ENCODE measurements around the gene FOXN3. TPM values are rescaled to one million over a fixed set of nuclear protein-coding genes. Genes with fewer than 3 reads are reported as not detected.
A peak's percentile ranks its signal among the peaks of the same experiment; 100 is the strongest.

The FOXN3 gene
- total RNA-seq, 1 experiment from 2014 or later = 13.8 TPM

GRCh38 chr14:89188492-89188891 is 228.5 kb downstream of the FOXN3 start:
- no peaks in the 10 kb centered on the region for H4K20me1 ChIP-seq (ENCODE audit: insufficient read depth, low read depth, low read length)
- DNase-seq = no peak
- H3K36me3 ChIP-seq (ENCODE audit: insufficient read depth, low read length) = no peaks in the 10 kb centered on the region
- no peak overlapping the region for H3K4me2 ChIP-seq (ENCODE audit: low read depth, low read length, poor library complexity, severe bottlenecking)
- no peaks in the 10 kb centered on the region for H3K79me2 ChIP-seq (ENCODE audit: low read length)
- H3K9me3 ChIP-seq (ENCODE audit: low read length) = no peaks in the 10 kb centered on the region
- no peaks in the 10 kb centered on the region for H3K9me2 ChIP-seq (replicated peaks; ENCODE audit: insufficient read depth, low read length)
- no peaks in the 10 kb centered on the region for H3K27me3 ChIP-seq (ENCODE audit: low read length)
- H2AFZ ChIP-seq (ENCODE audit: low read length) = no peak overlapping the region
- H3K9ac ChIP-seq (ENCODE audit: low read length) = no peak overlapping the region
- H3K4me3 ChIP-seq (ENCODE audit: low read length) = no peak overlapping the region
- no peak overlapping the region for H3K27ac ChIP-seq (ENCODE audit: low read length)
- peaks cover 16% of the 10 kb centered on the region for H3K4me1 ChIP-seq (ENCODE audit: low read length)

DNA sequence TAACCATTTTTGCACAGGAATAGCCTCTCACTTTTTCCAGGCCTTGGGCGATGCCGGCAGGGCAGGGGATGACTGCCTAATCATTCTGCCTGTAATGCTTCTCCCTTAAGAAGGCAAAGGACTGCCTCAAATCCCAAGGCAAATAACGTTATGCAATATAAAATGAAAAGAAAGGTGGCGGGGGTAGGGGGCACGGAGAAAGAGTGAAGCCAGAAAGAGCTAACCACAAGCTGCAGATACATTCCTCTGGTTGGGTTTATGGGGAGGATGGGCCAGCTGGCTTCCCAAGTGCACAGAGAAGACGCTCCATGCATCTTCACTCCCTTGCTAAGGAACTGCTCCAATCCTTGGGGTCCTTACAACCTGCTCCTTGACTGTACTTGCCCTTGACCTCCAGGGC is 229.5 kb downstream of the FOXN3 start:
- H3K36me3 ChIP-seq (ENCODE audit: insufficient read depth, low read length) = no peaks in the 10 kb centered on the region
- H3K9me2 ChIP-seq (replicated peaks; ENCODE audit: insufficient read depth, low read length) = no peaks in the 10 kb centered on the region
- H3K27ac ChIP-seq (ENCODE audit: low read length) = no peak overlapping the region
- no peak overlapping the region for H3K9ac ChIP-seq (ENCODE audit: low read length)
- peaks cover 16% of the 10 kb centered on the region for H3K4me1 ChIP-seq (ENCODE audit: low read length)
- peak overlapping the region; percentile 30 for H3K4me2 ChIP-seq (ENCODE audit: low read depth, low read length, poor library complexity, severe bottlenecking)
- H3K79me2 ChIP-seq (ENCODE audit: low read length) = no peaks in the 10 kb centered on the region
- no peaks in the 10 kb centered on the region for H3K9me3 ChIP-seq (ENCODE audit: low read length)
- no peaks in the 10 kb centered on the region for H4K20me1 ChIP-seq (ENCODE audit: insufficient read depth, low read depth, low read length)
- H3K27me3 ChIP-seq (ENCODE audit: low read length) = no peaks in the 10 kb centered on the region
- H3K4me3 ChIP-seq (ENCODE audit: low read length) = no peak overlapping the region
- H2AFZ ChIP-seq (ENCODE audit: low read length) = no peak overlapping the region
- no peak for DNase-seq

GRCh38 chr14:89186856-89187376 is 230.1 kb downstream of the FOXN3 start:
- H3K79me2 ChIP-seq (ENCODE audit: low read length) = no peaks in the 10 kb centered on the region
- no peak overlapping the region for H2AFZ ChIP-seq (ENCODE audit: low read length)
- H3K4me1 ChIP-seq (ENCODE audit: low read length) = peaks cover 16% of the 10 kb centered on the region
- peak overlapping the region; percentile 30 for H3K4me2 ChIP-seq (ENCODE audit: low read depth, low read length, poor library complexity, severe bottlenecking)
- H3K4me3 ChIP-seq (ENCODE audit: low read length) = no peak overlapping the region
- H3K27me3 ChIP-seq (ENCODE audit: low read length) = no peaks in the 10 kb centered on the region
- peak; percentile 63 for DNase-seq
- H3K9me3 ChIP-seq (ENCODE audit: low read length) = no peaks in the 10 kb centered on the region
- H3K27ac ChIP-seq (ENCODE audit: low read length) = no peak overlapping the region
- no peaks in the 10 kb centered on the region for H3K36me3 ChIP-seq (ENCODE audit: insufficient read depth, low read length)
- H3K9ac ChIP-seq (ENCODE audit: low read length) = no peak overlapping the region
- H3K9me2 ChIP-seq (replicated peaks; ENCODE audit: insufficient read depth, low read length) = no peaks in the 10 kb centered on the region
- no peaks in the 10 kb centered on the region for H4K20me1 ChIP-seq (ENCODE audit: insufficient read depth, low read depth, low read length)

DNA sequence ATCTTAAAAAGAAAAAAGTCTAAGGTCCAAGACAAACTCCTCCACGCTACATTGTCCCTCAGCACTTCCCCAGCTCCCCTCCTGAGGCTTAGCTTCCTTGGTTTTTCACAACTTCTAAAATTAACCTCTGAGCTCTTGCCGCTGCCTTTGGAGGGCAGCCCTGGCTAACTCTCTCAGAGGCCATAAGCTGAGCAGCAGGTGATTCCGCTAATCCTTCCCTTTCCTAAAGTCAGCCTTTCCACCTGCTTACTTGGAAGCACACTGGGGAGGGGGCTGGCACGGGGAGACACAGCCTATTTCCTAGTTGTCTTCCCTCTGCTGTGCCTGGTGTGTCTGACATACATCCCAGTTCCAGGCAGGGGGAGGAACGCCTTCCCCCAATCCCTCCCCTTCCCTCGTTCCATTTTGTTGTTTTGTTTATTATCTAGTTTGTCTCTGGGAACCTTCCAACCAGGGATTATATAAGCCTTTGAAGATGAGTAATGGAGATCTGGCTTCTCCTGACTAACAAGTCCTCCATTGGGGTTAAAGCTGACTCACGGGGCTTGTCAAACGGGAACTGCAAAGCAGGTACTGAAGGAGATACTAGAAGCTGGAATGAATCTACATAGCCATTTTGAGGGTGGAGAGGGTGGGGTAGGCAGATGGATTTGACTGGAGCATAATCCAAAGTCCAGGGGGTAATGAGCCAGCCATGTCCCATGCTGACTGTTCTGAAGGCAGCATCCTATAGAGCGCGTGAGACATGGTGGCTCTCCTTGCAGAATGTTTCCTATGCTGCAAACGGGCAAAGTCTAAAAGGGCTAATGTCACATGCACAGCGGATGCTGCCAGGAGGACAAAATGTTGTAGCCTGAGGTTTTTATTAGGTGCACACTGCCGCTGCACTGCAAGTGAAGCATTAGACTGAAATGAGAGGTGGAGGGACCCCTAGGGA is 230.8 kb downstream of the FOXN3 start:
- no peak overlapping the region for H3K9ac ChIP-seq (ENCODE audit: low read length)
- H2AFZ ChIP-seq (ENCODE audit: low read length) = no peak overlapping the region
- H3K9me3 ChIP-seq (ENCODE audit: low read length) = no peaks in the 10 kb centered on the region
- no peaks in the 10 kb centered on the region for H3K36me3 ChIP-seq (ENCODE audit: insufficient read depth, low read length)
- no peaks in the 10 kb centered on the region for H3K27me3 ChIP-seq (ENCODE audit: low read length)
- H3K9me2 ChIP-seq (replicated peaks; ENCODE audit: insufficient read depth, low read length) = no peaks in the 10 kb centered on the region
- no peaks in the 10 kb centered on the region for H3K79me2 ChIP-seq (ENCODE audit: low read length)
- peak overlapping the region; percentile 30 for H3K4me2 ChIP-seq (ENCODE audit: low read depth, low read length, poor library complexity, severe bottlenecking)
- no peak for DNase-seq
- H3K27ac ChIP-seq (ENCODE audit: low read length) = no peak overlapping the region
- peaks cover 16% of the 10 kb centered on the region for H3K4me1 ChIP-seq (ENCODE audit: low read length)
- H3K4me3 ChIP-seq (ENCODE audit: low read length) = no peak overlapping the region
- H4K20me1 ChIP-seq (ENCODE audit: insufficient read depth, low read depth, low read length) = no peaks in the 10 kb centered on the region

DNA sequence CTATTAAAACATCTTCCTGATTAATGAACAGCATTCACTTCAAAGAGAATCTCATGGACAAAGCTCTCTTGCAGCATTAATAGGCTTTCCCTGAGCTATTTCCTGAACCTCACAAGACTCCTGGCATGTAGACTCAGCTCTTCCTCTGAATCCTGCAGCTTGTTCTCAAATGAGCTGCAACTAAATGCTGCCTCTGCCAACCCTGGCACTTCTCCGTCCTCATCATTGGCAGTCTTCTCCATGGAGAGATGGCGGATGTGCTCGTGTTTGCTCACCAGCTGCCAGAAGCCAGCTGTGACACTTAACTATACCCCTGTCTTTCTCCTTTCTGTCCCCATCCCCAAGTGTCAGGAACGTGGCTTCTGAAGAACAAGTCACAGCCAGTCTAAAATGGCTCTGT is 232.1 kb downstream of the FOXN3 start:
- H3K9ac ChIP-seq (ENCODE audit: low read length) = no peak overlapping the region

DNA sequence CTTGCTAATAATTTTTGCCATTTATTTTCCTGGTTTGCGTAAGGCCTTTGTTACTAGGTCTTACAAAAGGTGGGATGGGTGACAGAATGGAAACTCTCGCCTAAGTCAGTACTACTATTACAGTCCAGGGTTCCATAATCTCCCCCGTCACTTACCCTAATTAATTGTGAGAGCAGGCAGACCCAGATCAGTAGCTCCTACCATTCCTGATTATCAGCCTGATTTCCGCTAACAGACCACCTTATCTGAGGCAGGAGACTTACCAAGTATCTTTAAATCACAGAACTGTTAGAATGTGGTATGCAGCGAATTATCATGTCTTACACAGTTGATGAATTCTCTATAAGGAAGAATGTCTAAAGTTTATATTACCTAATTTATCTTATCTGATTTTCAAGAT is 234.7 kb downstream of the FOXN3 start:
- Histone ChIP-seq H3K4me1 (ENCODE audit: low read length) (peaks cover 15% of the 10 kb centered on the region), H3K27ac (ENCODE audit: low read length) (no peak overlapping the region), H3K9me3 (ENCODE audit: low read length) (no peaks in the 10 kb centered on the region), H3K4me3 (ENCODE audit: low read length) (no peak overlapping the region), H3K27me3 (ENCODE audit: low read length) (no peaks in the 10 kb centered on the region), H3K79me2 (ENCODE audit: low read length) (no peaks in the 10 kb centered on the region), H3K36me3 (ENCODE audit: insufficient read depth, low read length) (no peaks in the 10 kb centered on the region), H4K20me1 (ENCODE audit: insufficient read depth, low read depth, low read length) (no peaks in the 10 kb centered on the region), H3K4me2 (ENCODE audit: low read depth, low read length, poor library complexity, severe bottlenecking) (no peak overlapping the region), H2AFZ (ENCODE audit: low read length) (no peak overlapping the region), H3K9ac (ENCODE audit: low read length) (no peak overlapping the region), H3K9me2 (replicated peaks; ENCODE audit: insufficient read depth, low read length) (no peaks in the 10 kb centered on the region)
- DNase-seq = no peak

More for the DNA sequence above, 232.1 kb downstream of the FOXN3 start:
- no peak overlapping the region for H3K4me2 ChIP-seq (ENCODE audit: low read depth, low read length, poor library complexity, severe bottlenecking)
- no peaks in the 10 kb centered on the region for H3K27me3 ChIP-seq (ENCODE audit: low read length)
- DNase-seq = no peak
- no peaks in the 10 kb centered on the region for H3K79me2 ChIP-seq (ENCODE audit: low read length)
- H3K9me2 ChIP-seq (replicated peaks; ENCODE audit: insufficient read depth, low read length) = no peaks in the 10 kb centered on the region
- no peak overlapping the region for H2AFZ ChIP-seq (ENCODE audit: low read length)
- no peaks in the 10 kb centered on the region for H3K36me3 ChIP-seq (ENCODE audit: insufficient read depth, low read length)
- peaks cover 16% of the 10 kb centered on the region for H3K4me1 ChIP-seq (ENCODE audit: low read length)
- H4K20me1 ChIP-seq (ENCODE audit: insufficient read depth, low read depth, low read length) = no peaks in the 10 kb centered on the region
- no peak overlapping the region for H3K4me3 ChIP-seq (ENCODE audit: low read length)
- no peaks in the 10 kb centered on the region for H3K9me3 ChIP-seq (ENCODE audit: low read length)
- H3K27ac ChIP-seq (ENCODE audit: low read length) = no peak overlapping the region

DNA sequence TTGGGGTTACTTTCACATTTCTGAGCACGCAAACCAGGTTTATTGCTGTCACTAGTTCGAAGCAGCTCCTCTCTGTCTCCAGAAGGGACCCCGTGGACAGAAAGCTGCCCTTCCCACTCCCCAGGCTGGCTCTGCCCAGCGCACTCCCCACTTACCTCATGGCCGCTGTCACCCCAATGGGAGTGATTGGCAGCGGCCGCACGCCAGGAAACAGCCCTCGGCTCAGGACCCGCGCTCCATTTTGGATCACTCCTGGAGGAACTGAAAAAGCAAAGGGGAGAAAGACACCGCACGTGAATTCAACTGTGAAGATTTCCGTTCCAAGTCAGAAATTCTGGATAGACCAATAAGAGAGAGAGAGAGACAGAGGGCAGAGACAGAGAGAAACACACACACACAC is 236.5 kb downstream of the FOXN3 start:
- DNase-seq = no peak
- H3K9me2 ChIP-seq (replicated peaks; ENCODE audit: insufficient read depth, low read length) = no peaks in the 10 kb centered on the region
- H2AFZ ChIP-seq (ENCODE audit: low read length) = no peak overlapping the region
- H3K27me3 ChIP-seq (ENCODE audit: low read length) = no peaks in the 10 kb centered on the region
- H3K4me2 ChIP-seq (ENCODE audit: low read depth, low read length, poor library complexity, severe bottlenecking) = no peak overlapping the region
- H3K9me3 ChIP-seq (ENCODE audit: low read length) = no peaks in the 10 kb centered on the region
- no peak overlapping the region for H3K4me3 ChIP-seq (ENCODE audit: low read length)
- H3K4me1 ChIP-seq (ENCODE audit: low read length) = peaks cover 3% of the 10 kb centered on the region
- no peak overlapping the region for H3K27ac ChIP-seq (ENCODE audit: low read length)
- no peak overlapping the region for H3K9ac ChIP-seq (ENCODE audit: low read length)
- no peaks in the 10 kb centered on the region for H3K79me2 ChIP-seq (ENCODE audit: low read length)
- H4K20me1 ChIP-seq (ENCODE audit: insufficient read depth, low read depth, low read length) = no peaks in the 10 kb centered on the region
- no peaks in the 10 kb centered on the region for H3K36me3 ChIP-seq (ENCODE audit: insufficient read depth, low read length)

GRCh38 chr14:89179891-89180404 is 237.1 kb downstream of the FOXN3 start:
- DNase-seq = no peak
- H3K4me2 ChIP-seq (ENCODE audit: low read depth, low read length, poor library complexity, severe bottlenecking) = no peak overlapping the region
- no peak overlapping the region for H3K27ac ChIP-seq (ENCODE audit: low read length)
- H3K9ac ChIP-seq (ENCODE audit: low read length) = no peak overlapping the region
- no peak overlapping the region for H2AFZ ChIP-seq (ENCODE audit: low read length)
- no peaks in the 10 kb centered on the region for H3K9me3 ChIP-seq (ENCODE audit: low read length)
- H3K36me3 ChIP-seq (ENCODE audit: insufficient read depth, low read length) = no peaks in the 10 kb centered on the region
- no peaks in the 10 kb centered on the region for H3K9me2 ChIP-seq (replicated peaks; ENCODE audit: insufficient read depth, low read length)
- no peaks in the 10 kb centered on the region for H3K27me3 ChIP-seq (ENCODE audit: low read length)
- H3K4me1 ChIP-seq (ENCODE audit: low read length) = peaks cover 3% of the 10 kb centered on the region
- no peaks in the 10 kb centered on the region for H4K20me1 ChIP-seq (ENCODE audit: insufficient read depth, low read depth, low read length)
- H3K4me3 ChIP-seq (ENCODE audit: low read length) = no peak overlapping the region
- no peaks in the 10 kb centered on the region for H3K79me2 ChIP-seq (ENCODE audit: low read length)

Data from Karpas-422 (cell line).